Spleen (tissue), 11 donors: ENCODE measurements around the gene ATP5IF1. TPM values are rescaled to one million over a fixed set of nuclear protein-coding genes. Genes with fewer than 3 reads are reported as not detected.

Source experiments
- DNase-seq: peaks from one replicate; pipeline ENCODE4 v3.0.0-alpha.2; 2020
- H3K27ac ChIP-seq, 8 donors: fragments of 200-600 bp; sonication (generic) in 7 of 8; 1 replicate in 4 of 8; 2 replicates in 4 of 8; pipeline versions ENCODE4 v1.5.0 to v1.8.0; 2016 to 2021; ENCODE audit warnings: inconsistent platforms in 4 of 8, mild to moderate bottlenecking in 4 of 8, moderate library complexity in 1 of 8
- H3K27me3 ChIP-seq, 7 donors: fragments of 200-600 bp; sonication (generic) in 6 of 7; replicated peaks in 1 of 7; 1 replicate in 4 of 7; 2 replicates in 3 of 7; pipeline versions ENCODE4 v1.5.0 to v1.8.0; 2016 to 2021; ENCODE audit warnings: inconsistent platforms in 3 of 7, mild to moderate bottlenecking in 1 of 7
- H3K36me3 ChIP-seq, 6 donors: fragments of 200-600 bp; sonication (generic) in 5 of 6; 1 replicate in 4 of 6; 2 replicates in 2 of 6; pipeline versions ENCODE4 v1.5.0 to v1.8.0; 2016 to 2021; ENCODE audit warnings: inconsistent platforms in 2 of 6
- H3K4me1 ChIP-seq, 6 donors: fragments of 200-600 bp; sonication (generic) in 5 of 6; 1 replicate in 3 of 6; 2 replicates in 3 of 6; pipeline versions ENCODE4 v1.5.0 to v1.8.0; 2016 to 2021; ENCODE audit warnings: inconsistent platforms in 3 of 6
- H3K4me3 ChIP-seq, 8 donors: fragments of 200-600 bp; sonication (generic) in 7 of 8; 1 replicate in 4 of 8; 2 replicates in 4 of 8; pipeline versions ENCODE4 v1.5.0 to v1.8.0; 2016 to 2021; ENCODE audit warnings: inconsistent platforms in 4 of 8, mild to moderate bottlenecking in 4 of 8, moderate library complexity in 2 of 8
- H3K9me3 ChIP-seq, 8 donors: fragments of 200-600 bp; sonication (generic) in 7 of 8; 1 replicate in 4 of 8; 2 replicates in 4 of 8; pipeline versions ENCODE4 v1.5.0 to v1.8.0; 2016 to 2021; ENCODE audit warnings: inconsistent platforms in 4 of 8
- CTCF ChIP-seq, 11 experiments: fragments of 200-600 bp in 7 of 11; fragments of 450-650 bp in 4 of 11; sonication (generic) in 4 of 11; IDR thresholded peaks in 8 of 11; conservative IDR thresholded peaks in 3 of 11; 1 replicate in 7 of 11; 2 replicates in 4 of 11; pipeline versions ENCODE4 v1.4.0 to v1.8.0; 2016 to 2021; ENCODE audit warnings: antibody characterized with exemption in 11 of 11, inconsistent platforms in 4 of 11, mild to moderate bottlenecking in 1 of 11
- POLR2A ChIP-seq, 3 donors: fragments of 450-650 bp; IDR thresholded peaks; one replicate each; pipeline ENCODE4 v1.5.1; 2017; ENCODE audit warnings: antibody characterized with exemption in 3 of 3, mild to moderate bottlenecking in 1 of 3
- POLR2AphosphoS5 ChIP-seq, 3 donors: sonication (generic); formaldehyde crosslinking; IDR thresholded peaks; one replicate each; pipeline ENCODE4 v1.5.1; 2017; ENCODE audit warnings: antibody characterized with exemption in 3 of 3
- WGBS, 5 donors: extraction: QIAGEN DNeasy Blood & Tissue Kit in 3 of 5; methylation state at CpG; one replicate each; pipeline versions ENCODE4 v1.1.5 to v1.1.7; 2013 to 2018; 5-methylcytosine and 5-hydroxymethylcytosine counted together
- intact Hi-C: fragments of 100-400 bp; cut with DNase I; formaldehyde crosslinking; loops from one replicate; pipeline ENCODE4 v1.15.0; 2023; ENCODE audit warnings: low total_unique reads
- polyA plus RNA-seq, 3 donors: library from polyadenylated mRNA; stranded (reverse); fragments of 200-250 nt; gene quantifications; one replicate each; pipeline ENCODE4 v1.2.1, GENCODE V29; 2013
- total RNA-seq, 7 donors: library from RNA; depleted of rRNA in 3 of 7; stranded (reverse); fragments of >200 nt in 3 of 7; fragmentation: NEBNext Ultra II Directional in 4 of 7; extraction: Animal tissue kit (Norgen Biotek cat#: 25700) in 4 of 7; gene quantifications; one replicate each; pipeline versions ENCODE4 v1.1.0 to v1.2.1, GENCODE V29; 2016 to 2021
- donor health status: healthy with polysubstance abuse.
- donor health status: DM: no; HTN: no; CAD: no; lungs with moderate emphysema.
- donor health status: DM: no; HTN: no; CAD: no.
- donor health status: Bipolar disorder and iron deficiency.
- donor health status: healthy.
- donor health status: DM: no; HTN: no; CAD: no.
- donor health status: DM: yes; HTN: yes; CAD: no.

ATP5IF1 gene
- total and polyA plus RNA-seq, 10 donors, result 75.4 to 411 (median 202) TPM

GRCh38 chr1:28196330-28196729, 39.6 kb upstream of the ATP5IF1 start:
- Histone ChIP-seq H3K27ac (no peak overlapping the region), H3K27me3 (no peaks in the 10 kb centered on the region), H3K4me3 (no peak overlapping the region), H3K9me3 (peaks cover 0 to 12% (median 0%) of the 10 kb centered on the region in 8 donors), H3K36me3 (peaks cover 8 to 56% (median 33%) of the 10 kb centered on the region in 6 donors), H3K4me1 (peaks cover 9 to 79% (median 45%) of the 10 kb centered on the region in 6 donors)
- intact Hi-C loops, result no loop called here
- DNase-seq, result no peak
- TF ChIP-seq POLR2A (IDR thresholded peaks at IDR 0.05) (no peak), CTCF (IDR thresholded peaks at IDR 0.05 in 8 of 11, conservative IDR thresholded peaks at IDR 0.05 in 3 of 11) (no peak), POLR2AphosphoS5 (IDR thresholded peaks at IDR 0.05) (no peak)
- 77 to 95% (median 90%) methylated on average over 3 of the region's 3 CpGs for WGBS, 5 donors

GRCh38 chr1:28197682-28198415, 38.1 kb upstream of the ATP5IF1 start:
- DNase-seq, result no peak
- Histone ChIP-seq H3K27ac (no peak overlapping the region), H3K4me1 (peaks cover 9 to 72% (median 45%) of the 10 kb centered on the region in 6 donors), H3K9me3 (peaks cover 0 to 12% (median 0%) of the 10 kb centered on the region in 8 donors), H3K36me3 (peaks cover 10 to 71% (median 48%) of the 10 kb centered on the region in 6 donors), H3K4me3 (no peak overlapping the region), H3K27me3 (no peaks in the 10 kb centered on the region)
- TF ChIP-seq POLR2AphosphoS5 (IDR thresholded peaks at IDR 0.05) (no peak), POLR2A (IDR thresholded peaks at IDR 0.05) (no peak), CTCF (IDR thresholded peaks at IDR 0.05 in 8 of 11, conservative IDR thresholded peaks at IDR 0.05 in 3 of 11) (no peak)
- 94 to 99% (median 95%) methylated on average over 12 of the region's 12 CpGs for WGBS, 5 donors
- intact Hi-C loops, result no loop called here

GRCh38 chr1:28199328-28200233, 36.3 kb upstream of the ATP5IF1 start:
- TF ChIP-seq CTCF (IDR thresholded peaks at IDR 0.05 in 8 of 11, conservative IDR thresholded peaks at IDR 0.05 in 3 of 11), result peak in 1 of 11 experiments; percentile 22
- TF ChIP-seq POLR2AphosphoS5 (IDR thresholded peaks at IDR 0.05), result peak in 1 of 3 donors; percentile 40
- no peak for TF ChIP-seq POLR2A (IDR thresholded peaks at IDR 0.05)
- no peaks in the 10 kb centered on the region for H3K27me3 ChIP-seq
- intact Hi-C loops, result loop anchor here (10.0 kb wide), 1 partner anchor 345 kb away; no protein-coding TSS in a partner anchor
- peaks cover 9 to 58% (median 38%) of the 10 kb centered on the region in 6 donors for H3K4me1 ChIP-seq
- H3K36me3 ChIP-seq, result peaks cover 14 to 78% (median 65%) of the 10 kb centered on the region in 6 donors
- no peak for DNase-seq
- H3K4me3 ChIP-seq, result peak overlapping the region in 1 of 8 donors; percentile 13
- peak overlapping the region; percentile 31 to 73 (median 64) for H3K27ac ChIP-seq
- H3K9me3 ChIP-seq, result peaks cover 0 to 12% (median 0%) of the 10 kb centered on the region in 8 donors
- WGBS, 5 donors, result 32 to 48% (median 40%) methylated on average over 8 of the region's 8 CpGs
